GM23338 (cell line): ENCODE data around the gene INTS6. TPM values are rescaled to one million over a fixed set of nuclear protein-coding genes. Genes with fewer than 3 reads are reported as not detected.

Source experiments
- ATAC-seq: fragments of 200-7000 bp; cut with Tn5 transposase; 3 replicates; pipeline ENCODE4 v1.9.1; 2020
- DNase-seq: peaks from one replicate; pipeline ENCODE4 v3.0.0-alpha.2; 2015; ENCODE audit warnings: low spot score
- H2AFZ ChIP-seq: fragments of 200-600 bp; sonication (generic); 2 replicates; pipeline ENCODE4 v1.8.0; 2016; ENCODE audit warnings: antibody characterized with exemption, mild to moderate bottlenecking, moderate library complexity
- H3F3A ChIP-seq: fragments of 200-600 bp; sonication (generic); replicated peaks from 2 replicates; pipeline ENCODE4 v1.8.0; 2017; ENCODE audit warnings: antibody characterized with exemption, mixed run types, low read depth
- H3K27ac ChIP-seq: fragments of 200-600 bp; sonication (generic); 2 replicates; pipeline ENCODE4 v1.6.1; 2016; ENCODE audit warnings: low read depth
- H3K27me3 ChIP-seq: fragments of 200-600 bp; sonication (generic); 2 replicates; pipeline ENCODE4 v1.8.0; 2016; ENCODE audit warnings: mild to moderate bottlenecking, mixed run types, moderate library complexity; ENCODE audit not compliant: insufficient read depth
- H3K36me3 ChIP-seq: fragments of 200-600 bp; sonication (generic); 2 replicates; pipeline ENCODE4 v1.8.0; 2016; ENCODE audit warnings: mild to moderate bottlenecking; ENCODE audit not compliant: insufficient read depth
- H3K4me1 ChIP-seq: fragments of 200-600 bp; sonication (generic); 2 replicates; pipeline ENCODE4 v1.8.0; 2016; ENCODE audit warnings: mild to moderate bottlenecking, moderate library complexity; ENCODE audit not compliant: insufficient read depth
- H3K4me2 ChIP-seq: fragments of 200-600 bp; sonication (generic); 2 replicates; pipeline ENCODE4 v1.7.1; 2017; ENCODE audit warnings: mixed run types
- H3K4me3 ChIP-seq: fragments of 200-600 bp; sonication (generic); 2 replicates; pipeline ENCODE4 v1.6.1; 2016; ENCODE audit warnings: mixed run types
- H3K79me2 ChIP-seq: fragments of 200-600 bp; sonication (generic); replicated peaks from 2 replicates; pipeline ENCODE4 v1.8.0; 2017; ENCODE audit warnings: mild to moderate bottlenecking; ENCODE audit not compliant: insufficient read depth
- H3K9me2 ChIP-seq: fragments of 200-600 bp; sonication (generic); 2 replicates; pipeline ENCODE4 v1.8.0; 2017; ENCODE audit not compliant: insufficient read depth
- H4K20me1 ChIP-seq: fragments of 200-600 bp; sonication (generic); replicated peaks from 2 replicates; pipeline ENCODE4 v1.8.0; 2017; ENCODE audit warnings: mild to moderate bottlenecking; ENCODE audit not compliant: insufficient read depth
- H3K27ac Mint-ChIP-seq: 2 replicates; pipeline ENCODE4 v1.8.0; 2020; ENCODE audit warnings: inconsistent platforms, mild to moderate bottlenecking, moderate library complexity, mixed read lengths
- H3K27me3 Mint-ChIP-seq: 3 replicates; pipeline ENCODE4 v1.8.0; 2022; ENCODE audit warnings: low read depth, mild to moderate bottlenecking, moderate library complexity, mixed read lengths, inconsistent platforms; ENCODE audit not compliant: insufficient read depth, poor library complexity
- H3K36me3 Mint-ChIP-seq: 3 replicates; pipeline ENCODE4 v1.8.0; 2021; ENCODE audit warnings: low read depth, mild to moderate bottlenecking, inconsistent platforms, moderate library complexity, mixed read lengths
- H3K4me1 Mint-ChIP-seq: 3 replicates; pipeline ENCODE4 v1.8.0; 2020; ENCODE audit warnings: mild to moderate bottlenecking, inconsistent platforms, mixed read lengths
- H3K4me3 Mint-ChIP-seq: 3 replicates; pipeline ENCODE4 v1.8.0; 2021; ENCODE audit warnings: moderate library complexity, mild to moderate bottlenecking, inconsistent platforms, mixed read lengths
- H3K9me3 Mint-ChIP-seq: 3 replicates; pipeline ENCODE4 v1.8.0; 2020; ENCODE audit warnings: moderate library complexity, mild to moderate bottlenecking, inconsistent platforms, mixed read lengths
- CREB1 ChIP-seq: fragments of 250-450 bp; sonication (Bioruptor Pico); IDR thresholded peaks from 2 replicates; pipeline ENCODE4 v1.5.0; 2020; ENCODE audit warnings: low read depth, mild to moderate bottlenecking, moderate library complexity
- ETS1 ChIP-seq: IDR thresholded peaks from 2 replicates; pipeline ENCODE4 v1.6.1; 2016; ENCODE audit warnings: antibody characterized with exemption
- EZH2 ChIP-seq: fragments of 200-600 bp; sonication (generic); IDR thresholded peaks from one replicate; pipeline ENCODE4 v1.8.0; 2017; ENCODE audit warnings: antibody characterized with exemption, mild to moderate bottlenecking, low read depth; ENCODE audit not compliant: unreplicated experiment
- EZH2phosphoT487 ChIP-seq: fragments of 200-600 bp; sonication (generic); IDR thresholded peaks from one replicate; pipeline ENCODE4 v1.8.1; 2018; ENCODE audit warnings: antibody characterized with exemption; ENCODE audit not compliant: unreplicated experiment
- NANOG ChIP-seq: IDR thresholded peaks from 2 replicates; pipeline ENCODE4 v1.6.1; 2016; ENCODE audit warnings: antibody characterized with exemption, borderline replicate concordance
- POLR2AphosphoS5 ChIP-seq: IDR thresholded peaks from 2 replicates; pipeline ENCODE4 v1.6.1; 2016; ENCODE audit warnings: antibody characterized with exemption, low read depth
- REST ChIP-seq: IDR thresholded peaks from one replicate; pipeline ENCODE4 v1.6.1; 2018; ENCODE audit warnings: antibody characterized with exemption; ENCODE audit not compliant: unreplicated experiment
- STAT1 ChIP-seq: IDR thresholded peaks from one replicate; pipeline ENCODE4 v1.6.1; 2016; ENCODE audit warnings: antibody characterized with exemption; ENCODE audit not compliant: unreplicated experiment
- ZNF114 ChIP-seq: fragments of 250-450 bp; sonication (Bioruptor Pico); IDR thresholded peaks from 2 replicates; pipeline ENCODE4 v1.5.0; 2020; ENCODE audit warnings: mild to moderate bottlenecking, moderate library complexity
- ZNF331 ChIP-seq: fragments of 250-450 bp; sonication (Bioruptor Pico); IDR thresholded peaks from 2 replicates; pipeline ENCODE4 v1.5.0; 2020; ENCODE audit warnings: low read depth, mild to moderate bottlenecking, moderate library complexity
- ZNF462 ChIP-seq: fragments of 250-450 bp; sonication (Bioruptor Pico); IDR thresholded peaks from 2 replicates; pipeline ENCODE4 v1.5.0; 2020; ENCODE audit warnings: mild to moderate bottlenecking, moderate library complexity
- polyA plus RNA-seq: library from polyadenylated mRNA; unstranded; fragments of >200 nt; fragmentation: Nextera tagmentation; extraction: Ambion mirVana; gene quantifications from 2 replicates; pipeline ENCODE4 v1.2.1, GENCODE V29; 2016
- total RNA-seq: library from RNA; depleted of rRNA; stranded (reverse); fragments of >200 nt; shearing (Covaris generic); gene quantifications from 2 replicates; pipeline ENCODE4 v1.2.3, GENCODE V29; 2014

INTS6 gene
- total and polyA plus RNA-seq, 2 experiments from 2014 or later: 24.8 to 38.6 TPM

GRCh38 chr13:51495316-51495715 lies 42.5 kb upstream of the INTS6 start (continued):
- no peak for TF ChIP-seq REST

GRCh38 chr13:51494156-51494555 lies 41.3 kb upstream of the INTS6 start:
- Histone ChIP-seq H3K4me3 (no peak overlapping the region), H3K27me3 (no peaks in the 10 kb centered on the region), H2AFZ (no peak overlapping the region), H3K27ac (no peak overlapping the region), H3F3A (no peaks in the 10 kb centered on the region), H3K9me2 (no peaks in the 10 kb centered on the region), H3K79me2 (no peaks in the 10 kb centered on the region), H3K4me1 (no peaks in the 10 kb centered on the region), H4K20me1 (no peaks in the 10 kb centered on the region), H3K36me3 (no peaks in the 10 kb centered on the region), H3K4me2 (no peak overlapping the region)
- TF ChIP-seq ETS1: no peak
- TF ChIP-seq CREB1 (CRISPR knock-in tag): no peak
- TF ChIP-seq ZNF331 (CRISPR knock-in tag): no peak
- no peak for TF ChIP-seq STAT1
- no peak for TF ChIP-seq EZH2
- no peak for TF ChIP-seq ZNF114 (CRISPR knock-in tag)
- TF ChIP-seq POLR2AphosphoS5: no peak
- TF ChIP-seq NANOG: no peak
- no peak for TF ChIP-seq EZH2phosphoT487
- TF ChIP-seq ZNF462: no peak
- no peaks in the 10 kb centered on the region for H3K36me3 Mint-ChIP-seq
- no peak overlapping the region for H3K4me3 Mint-ChIP-seq
- H3K27ac Mint-ChIP-seq: no peak overlapping the region
- H3K9me3 Mint-ChIP-seq: no peaks in the 10 kb centered on the region; the same call in 2 of the 3 replicates
- DNase-seq (no peak), ATAC-seq (no peak)
- no peaks in the 10 kb centered on the region for H3K27me3 Mint-ChIP-seq
- H3K4me1 Mint-ChIP-seq: no peaks in the 10 kb centered on the region; the same call in 2 of the 3 replicates
